ENCODE data around the gene MTHFD1. TPM values are rescaled to one million over a fixed set of nuclear protein-coding genes. Genes with fewer than 3 reads are reported as not detected.
A peak's percentile ranks its signal among the peaks of the same experiment; 100 is the strongest.

The MTHFD1 gene
- polyA plus RNA-seq, 2 of the 4 experiments (the other 2 are of a cell fraction), result 105 to 159 TPM

DNA sequence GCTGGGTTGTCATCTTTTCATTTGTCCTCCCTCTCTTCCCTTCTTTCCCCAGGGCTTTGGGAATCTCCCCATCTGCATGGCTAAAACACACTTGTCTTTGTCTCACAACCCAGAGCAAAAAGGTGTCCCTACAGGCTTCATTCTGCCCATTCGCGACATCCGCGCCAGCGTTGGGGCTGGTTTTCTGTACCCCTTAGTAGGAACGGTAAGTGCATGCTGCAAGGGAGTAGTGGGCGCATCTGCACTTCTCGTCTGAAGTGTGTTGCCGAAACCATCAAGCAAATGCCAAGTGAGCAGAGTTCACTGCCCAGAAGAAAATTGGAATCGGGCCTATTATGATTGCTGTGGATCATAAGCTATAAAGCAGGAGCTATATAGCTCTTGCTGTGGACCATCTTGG, 66.5 kb downstream of the MTHFD1 start:
- no peak for FAIRE-seq
- CTCF ChIA-PET, result interaction anchor here (0.6 to 2.1 kb wide), 4 partner anchors 25 to 76 kb away, joined by 3 to 5 read pairs (median 3); no protein-coding TSS in a partner anchor

DNA sequence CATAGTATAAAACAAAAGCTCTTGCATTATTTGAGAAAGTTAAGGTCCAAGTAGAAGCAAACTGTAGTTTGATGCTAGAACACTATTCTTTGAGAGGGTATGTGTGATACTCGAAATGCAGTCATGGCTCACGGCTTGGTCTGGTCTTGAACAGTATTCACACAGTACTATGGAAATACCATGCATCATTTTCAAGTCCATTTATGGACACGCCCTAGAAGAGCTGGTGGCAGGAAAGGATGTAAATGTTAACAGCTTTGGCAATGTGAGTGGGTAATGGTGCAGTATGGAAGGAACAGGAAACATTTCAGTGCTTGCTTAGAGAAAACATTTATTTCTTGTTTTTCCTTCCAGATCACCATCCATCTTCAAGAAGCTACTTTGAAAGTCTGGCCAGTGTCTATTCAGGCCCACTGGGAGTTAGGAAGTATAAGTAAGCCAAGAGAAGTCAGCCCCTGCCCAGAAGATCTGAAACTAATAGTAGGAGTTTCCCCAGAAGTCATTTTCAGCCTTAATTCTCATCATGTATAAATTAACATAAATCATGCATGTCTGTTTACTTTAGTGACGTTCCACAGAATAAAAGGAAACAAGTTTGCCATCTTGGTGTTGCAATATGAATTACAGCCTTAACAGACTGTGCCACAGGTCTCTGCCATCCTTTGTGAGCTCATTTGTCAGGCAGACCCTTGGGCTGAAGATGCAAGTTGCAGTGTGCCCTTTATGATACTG, 71.4 kb downstream of the MTHFD1 start:
- TF ChIP-seq CEBPB (IDR thresholded peaks at IDR 0.05), result 0 out of 4 replicates have a peak, but pooled peaks of 1 of the 2 experiments have one; percentile 21
- no peak for TF ChIP-seq TP53 (CRISPR knock-in tag; IDR thresholded peaks at IDR 0.05)
- H3K4me2 ChIP-seq, result no peak overlapping the region
- DNase-seq (ENCODE audit: low read depth in 1 of 2, low spot score in 1 of 2), result no peak
- H3K4me3 ChIP-seq, result no peak overlapping the region
- POLR2A ChIA-PET, result no interaction called here
- no peaks in the 10 kb centered on the region for H3K9me3 ChIP-seq
- 76% methylated on average over 4 of the region's 4 CpGs for WGBS (ENCODE audit: missing lambda C conversion rate)
- FAIRE-seq, result no peak
- H3K4me1 ChIP-seq, result peaks cover 6% of the 10 kb centered on the region; the same call in 2 of the 3 replicates
- CTCF ChIA-PET, result interaction anchor here (0.6 to 1.7 kb wide), 7 partner anchors 11 to 178 kb away, joined by 3 to 7 read pairs (median 3); partner anchors contain the start of gene HSPA2
- no peak overlapping the region for H3K27ac ChIP-seq
- ATAC-seq, result no peak

More for the DNA sequence above, 66.5 kb downstream of the MTHFD1 start:
- Histone ChIP-seq H3K4me2 (no peak overlapping the region), H3K27ac (no peak overlapping the region), H3K4me1 (no peaks in the 10 kb centered on the region), H3K9me3 (no peaks in the 10 kb centered on the region), H3K4me3 (no peak overlapping the region)
- WGBS (ENCODE audit: missing lambda C conversion rate), result 96% methylated on average over 10 of the region's 10 CpGs
- DNase-seq (ENCODE audit: low read depth in 1 of 2, low spot score in 1 of 2) (no peak), ATAC-seq (no peak)
- TF ChIP-seq, protein P1, sequence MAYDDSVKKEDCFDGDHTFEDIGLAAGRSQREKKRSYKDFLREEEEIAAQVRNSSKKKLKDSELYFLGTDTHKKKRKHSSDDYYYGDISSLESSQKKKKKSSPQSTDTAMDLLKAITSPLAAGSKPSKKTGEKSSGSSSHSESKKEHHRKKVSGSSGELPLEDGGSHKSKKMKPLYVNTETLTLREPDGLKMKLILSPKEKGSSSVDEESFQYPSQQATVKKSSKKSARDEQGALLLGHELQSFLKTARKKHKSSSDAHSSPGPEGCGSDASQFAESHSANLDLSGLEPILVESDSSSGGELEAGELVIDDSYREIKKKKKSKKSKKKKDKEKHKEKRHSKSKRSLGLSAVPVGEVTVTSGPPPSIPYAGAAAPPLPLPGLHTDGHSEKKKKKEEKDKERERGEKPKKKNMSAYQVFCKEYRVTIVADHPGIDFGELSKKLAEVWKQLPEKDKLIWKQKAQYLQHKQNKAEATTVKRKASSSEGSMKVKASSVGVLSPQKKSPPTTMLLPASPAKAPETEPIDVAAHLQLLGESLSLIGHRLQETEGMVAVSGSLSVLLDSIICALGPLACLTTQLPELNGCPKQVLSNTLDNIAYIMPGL (CRISPR knock-in tag; IDR thresholded peaks at IDR 0.05; ENCODE audit: borderline replicate concordance), result no peak
- no peak for TF ChIP-seq CEBPB (IDR thresholded peaks at IDR 0.05)
- TF ChIP-seq, protein P2, sequence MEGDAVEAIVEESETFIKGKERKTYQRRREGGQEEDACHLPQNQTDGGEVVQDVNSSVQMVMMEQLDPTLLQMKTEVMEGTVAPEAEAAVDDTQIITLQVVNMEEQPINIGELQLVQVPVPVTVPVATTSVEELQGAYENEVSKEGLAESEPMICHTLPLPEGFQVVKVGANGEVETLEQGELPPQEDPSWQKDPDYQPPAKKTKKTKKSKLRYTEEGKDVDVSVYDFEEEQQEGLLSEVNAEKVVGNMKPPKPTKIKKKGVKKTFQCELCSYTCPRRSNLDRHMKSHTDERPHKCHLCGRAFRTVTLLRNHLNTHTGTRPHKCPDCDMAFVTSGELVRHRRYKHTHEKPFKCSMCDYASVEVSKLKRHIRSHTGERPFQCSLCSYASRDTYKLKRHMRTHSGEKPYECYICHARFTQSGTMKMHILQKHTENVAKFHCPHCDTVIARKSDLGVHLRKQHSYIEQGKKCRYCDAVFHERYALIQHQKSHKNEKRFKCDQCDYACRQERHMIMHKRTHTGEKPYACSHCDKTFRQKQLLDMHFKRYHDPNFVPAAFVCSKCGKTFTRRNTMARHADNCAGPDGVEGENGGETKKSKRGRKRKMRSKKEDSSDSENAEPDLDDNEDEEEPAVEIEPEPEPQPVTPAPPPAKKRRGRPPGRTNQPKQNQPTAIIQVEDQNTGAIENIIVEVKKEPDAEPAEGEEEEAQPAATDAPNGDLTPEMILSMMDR (IDR thresholded peaks at IDR 0.05), result no peak
- TF ChIP-seq, protein P3, sequence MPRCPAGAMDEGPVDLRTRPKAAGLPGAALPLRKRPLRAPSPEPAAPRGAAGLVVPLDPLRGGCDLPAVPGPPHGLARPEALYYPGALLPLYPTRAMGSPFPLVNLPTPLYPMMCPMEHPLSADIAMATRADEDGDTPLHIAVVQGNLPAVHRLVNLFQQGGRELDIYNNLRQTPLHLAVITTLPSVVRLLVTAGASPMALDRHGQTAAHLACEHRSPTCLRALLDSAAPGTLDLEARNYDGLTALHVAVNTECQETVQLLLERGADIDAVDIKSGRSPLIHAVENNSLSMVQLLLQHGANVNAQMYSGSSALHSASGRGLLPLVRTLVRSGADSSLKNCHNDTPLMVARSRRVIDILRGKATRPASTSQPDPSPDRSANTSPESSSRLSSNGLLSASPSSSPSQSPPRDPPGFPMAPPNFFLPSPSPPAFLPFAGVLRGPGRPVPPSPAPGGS (IDR thresholded peaks at IDR 0.05), result no peak
- TF ChIP-seq, protein P4, sequence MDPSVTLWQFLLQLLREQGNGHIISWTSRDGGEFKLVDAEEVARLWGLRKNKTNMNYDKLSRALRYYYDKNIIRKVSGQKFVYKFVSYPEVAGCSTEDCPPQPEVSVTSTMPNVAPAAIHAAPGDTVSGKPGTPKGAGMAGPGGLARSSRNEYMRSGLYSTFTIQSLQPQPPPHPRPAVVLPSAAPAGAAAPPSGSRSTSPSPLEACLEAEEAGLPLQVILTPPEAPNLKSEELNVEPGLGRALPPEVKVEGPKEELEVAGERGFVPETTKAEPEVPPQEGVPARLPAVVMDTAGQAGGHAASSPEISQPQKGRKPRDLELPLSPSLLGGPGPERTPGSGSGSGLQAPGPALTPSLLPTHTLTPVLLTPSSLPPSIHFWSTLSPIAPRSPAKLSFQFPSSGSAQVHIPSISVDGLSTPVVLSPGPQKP (IDR thresholded peaks at IDR 0.05; ENCODE audit: low read depth, low read length), result no peak
- TF ChIP-seq NR3C1 (IDR thresholded peaks at IDR 0.05), result no peak
- POLR2A ChIA-PET, result no interaction called here

DNA sequence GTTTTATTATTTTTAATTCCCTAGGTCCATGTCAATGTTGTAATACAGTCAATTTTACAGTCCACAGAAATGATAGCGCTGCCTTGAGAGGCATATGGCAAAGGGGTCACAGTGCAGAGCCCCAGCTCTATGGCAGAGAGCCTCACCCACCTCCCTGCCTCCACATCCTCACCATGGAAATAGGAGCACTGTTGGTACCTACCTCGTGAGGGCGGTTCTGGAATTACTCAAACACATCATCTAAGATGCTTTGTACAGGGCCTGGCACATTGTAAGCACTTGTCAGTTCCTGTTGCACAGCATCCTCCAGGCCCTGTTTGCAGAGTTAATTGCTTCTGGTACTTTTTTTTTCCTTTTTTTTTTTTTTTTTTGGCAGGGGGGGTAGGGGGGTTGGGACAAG, 73.1 kb downstream of the MTHFD1 start:
- WGBS (ENCODE audit: missing lambda C conversion rate), result 93% methylated on average over 3 of the region's 3 CpGs
- ATAC-seq (no peak), DNase-seq (ENCODE audit: low read depth in 1 of 2, low spot score in 1 of 2) (no peak), FAIRE-seq (no peak)
- H3K4me3 ChIP-seq, result no peak overlapping the region
- ChIA-PET POLR2A (no interaction called here), CTCF (interaction anchor here (1.7 kb wide), 1 partner anchor 18 kb away, joined by 6 read pairs; no protein-coding TSS in a partner anchor)
- H3K9me3 ChIP-seq, result no peaks in the 10 kb centered on the region
- no peak overlapping the region for H3K4me2 ChIP-seq
- H3K4me1 ChIP-seq, result peaks cover 12% of the 10 kb centered on the region; the same call in 2 of the 3 replicates
- H3K27ac ChIP-seq, result no peak overlapping the region
- TF ChIP-seq CBX2 (IDR thresholded peaks at IDR 0.05; ENCODE audit: borderline replicate concordance, low read depth) (no peak), MYC (IDR thresholded peaks at IDR 0.05; ENCODE audit: borderline replicate concordance, low read length) (no peak), RAD21 (conservative IDR thresholded peaks at IDR 0.05 in 1 of 2, IDR thresholded peaks at IDR 0.05 in 1 of 2) (no peak), BHLHE40 (IDR thresholded peaks at IDR 0.05; ENCODE audit: low read depth, low read length) (no peak), POLR2A (IDR thresholded peaks at IDR 0.05; ENCODE audit: low read length) (no peak), KDM5A (IDR thresholded peaks at IDR 0.05) (no peak), RFX5 (IDR thresholded peaks at IDR 0.05) (no peak), ZSCAN20 (CRISPR knock-in tag; IDR thresholded peaks at IDR 0.05) (no peak)
- TF ChIP-seq, protein P4 (IDR thresholded peaks at IDR 0.05; ENCODE audit: low read depth, low read length), result no peak
- TF ChIP-seq, protein P1 (CRISPR knock-in tag; IDR thresholded peaks at IDR 0.05; ENCODE audit: borderline replicate concordance), result no peak
- TF ChIP-seq, protein P5, sequence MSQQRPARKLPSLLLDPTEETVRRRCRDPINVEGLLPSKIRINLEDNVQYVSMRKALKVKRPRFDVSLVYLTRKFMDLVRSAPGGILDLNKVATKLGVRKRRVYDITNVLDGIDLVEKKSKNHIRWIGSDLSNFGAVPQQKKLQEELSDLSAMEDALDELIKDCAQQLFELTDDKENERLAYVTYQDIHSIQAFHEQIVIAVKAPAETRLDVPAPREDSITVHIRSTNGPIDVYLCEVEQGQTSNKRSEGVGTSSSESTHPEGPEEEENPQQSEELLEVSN (IDR thresholded peaks at IDR 0.05; ENCODE audit: borderline replicate concordance, low read depth), result no peak
- TF ChIP-seq, protein P2 (IDR thresholded peaks at IDR 0.05), result no peak

Measured in A549 (cell line).